Stimulated activated CD4-positive, alpha-beta T cell treated with anti-CD3 and anti-CD28 coated beads, Interleukin-4, amount 100 ng/mL, for 24 hours (primary cell): ENCODE data around the gene FZR1.
A peak's percentile ranks its signal among the peaks of the same experiment; 100 is the strongest.
"Not testable (repeated sequence)": the region's sequence is repeated elsewhere in the genome, so short reads cannot be mapped to it uniquely, and the experiment has no call there.

Experiments used
- DNase-seq: peaks from one replicate; pipeline ENCODE4 v3.0.0-alpha.2; 2020

The FZR1 gene

DNA sequence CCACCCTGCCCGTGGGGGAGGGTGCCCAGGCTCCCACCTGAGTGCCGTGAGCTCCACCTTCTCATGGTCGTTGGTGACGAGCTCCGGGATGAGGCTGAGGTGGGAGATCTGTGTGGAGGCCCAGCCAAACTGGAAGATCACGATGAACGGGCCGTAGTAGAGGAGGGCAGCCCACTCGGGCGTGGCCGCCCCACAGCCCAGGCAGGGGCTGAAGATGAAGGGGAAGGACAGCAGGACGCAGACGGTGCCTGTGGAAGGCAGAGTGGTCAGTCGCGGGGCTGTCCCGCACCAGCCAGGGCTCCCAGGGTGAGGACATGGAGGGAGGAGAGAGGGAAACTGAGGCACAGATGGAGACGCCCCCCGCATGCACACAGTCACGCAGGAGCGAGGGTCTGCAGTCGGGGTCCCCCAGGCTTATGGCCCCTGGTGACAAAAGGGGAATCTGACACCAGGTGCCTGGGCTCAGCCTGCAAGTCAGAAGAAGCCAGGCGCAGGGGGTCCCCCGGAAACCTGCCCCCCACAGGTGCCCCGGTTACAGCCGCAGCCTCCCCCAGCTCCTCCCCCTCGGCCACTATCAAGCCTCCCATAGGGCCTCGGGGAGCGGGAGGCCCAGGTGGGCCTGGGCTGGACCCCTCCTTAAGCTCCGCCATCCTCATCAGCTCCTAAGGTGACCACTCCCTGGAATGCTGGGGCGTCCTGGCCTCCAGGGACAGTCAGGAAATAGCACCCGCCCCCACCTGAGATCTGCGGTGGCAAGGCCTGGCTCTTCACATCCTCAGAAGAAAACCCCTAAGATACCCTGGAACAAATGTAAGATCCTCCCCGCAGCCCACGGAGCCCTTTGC lies 45.1 kb downstream of the FZR1 start:
- no peak for DNase-seq

- DNase-seq, result no peak
Observed at GRCh38 chr19:3551792-3552095, 45.6 kb downstream of the FZR1 start.

DNA sequence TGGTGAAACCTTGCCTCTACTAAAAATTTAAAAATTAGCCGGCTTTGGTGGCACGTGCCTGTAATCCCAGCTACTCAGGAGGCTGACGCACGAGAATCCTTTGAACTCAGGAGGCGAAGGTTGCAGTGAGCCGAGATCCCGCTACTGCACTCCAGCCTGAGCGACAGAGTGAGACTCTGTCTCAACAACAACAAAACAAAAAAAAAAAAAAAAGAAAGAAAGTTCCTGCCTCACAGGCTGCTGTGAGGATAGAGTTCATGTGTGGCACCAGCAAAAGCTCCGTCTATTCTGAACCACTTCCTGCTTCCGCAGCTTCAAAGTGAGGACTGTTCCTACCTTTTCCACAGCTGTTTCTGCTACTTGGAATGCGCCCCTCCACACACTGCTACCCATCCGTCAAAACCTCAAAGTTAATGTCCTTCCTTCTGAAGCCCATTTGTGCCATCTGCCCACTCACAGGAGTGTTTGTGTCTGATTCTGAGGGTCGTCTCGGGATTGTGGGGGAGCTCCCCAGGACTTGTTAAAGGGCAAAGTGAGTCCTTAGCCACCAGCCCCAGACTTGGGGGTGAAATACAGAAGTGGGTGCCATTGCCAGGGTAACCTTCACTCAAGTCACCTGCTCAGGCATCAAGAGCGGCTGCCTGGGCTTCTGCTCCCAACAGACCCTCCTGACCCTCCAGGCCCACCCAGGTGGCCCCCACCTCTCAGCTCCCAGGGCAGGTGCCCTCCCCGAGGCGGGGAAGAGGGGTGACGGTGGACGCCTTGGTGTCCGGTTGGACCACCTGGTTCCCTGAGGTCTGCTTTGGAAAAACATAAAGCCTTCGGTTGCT lies 48.4 kb downstream of the FZR1 start:
- peak; percentile 39 for DNase-seq

DNA sequence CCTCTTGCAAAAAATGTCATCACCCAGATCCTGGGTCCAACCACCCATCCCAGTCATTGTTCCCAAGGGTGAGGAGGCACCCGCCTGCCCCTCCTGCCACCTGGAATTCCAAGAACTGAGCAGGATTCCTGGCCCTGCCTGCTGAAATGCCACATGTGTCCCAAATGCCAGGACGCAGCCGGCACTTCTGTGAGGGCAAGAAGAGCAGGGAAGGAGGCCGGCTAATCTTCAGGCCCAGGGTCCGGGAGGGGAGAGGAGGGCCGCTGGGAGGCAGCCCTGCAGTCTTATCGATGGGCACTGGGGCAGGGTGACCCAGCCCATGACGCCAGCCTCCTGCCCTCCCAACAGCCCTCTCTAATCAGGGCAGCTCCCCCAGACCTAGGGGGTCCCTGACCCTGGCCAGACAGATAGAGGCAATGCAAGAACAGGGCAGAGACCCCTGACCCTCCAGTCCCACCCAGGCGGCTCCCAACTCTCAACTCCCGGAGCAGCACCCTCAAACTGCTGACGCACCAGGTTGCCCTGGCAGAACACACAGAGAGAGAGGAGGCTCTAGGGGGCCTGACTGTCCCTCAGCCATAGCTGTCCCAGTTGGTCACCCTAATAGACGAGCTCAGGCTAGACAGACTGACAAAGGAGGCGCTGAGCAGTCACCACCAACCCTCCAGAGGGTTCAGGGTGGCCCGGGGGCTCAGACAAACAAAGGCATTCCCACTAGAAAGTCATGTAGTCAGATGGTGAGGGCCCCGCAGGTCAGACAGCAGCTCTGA lies 49.7 kb downstream of the FZR1 start:
- DNase-seq, result no peak

GRCh38 chr19:3556423-3556977 lies 50.4 kb downstream of the FZR1 start:
- DNase-seq, result no peak

GRCh38 chr19:3556978-3557460 lies 50.9 kb downstream of the FZR1 start:
- peak; percentile 74 for DNase-seq

GRCh38 chr19:3557461-3558248 lies 51.5 kb downstream of the FZR1 start, which contains the start of gene MFSD12:
TSS of gene MFSD12 (minus strand) at chr19:3557586. CDS start at chr19:3557403, 183 bp downstream.
- DNase-seq, result peak; percentile 96

GRCh38 chr19:3563709-3564524 lies 57.8 kb downstream of the FZR1 start:
- DNase-seq, result no peak

DNA sequence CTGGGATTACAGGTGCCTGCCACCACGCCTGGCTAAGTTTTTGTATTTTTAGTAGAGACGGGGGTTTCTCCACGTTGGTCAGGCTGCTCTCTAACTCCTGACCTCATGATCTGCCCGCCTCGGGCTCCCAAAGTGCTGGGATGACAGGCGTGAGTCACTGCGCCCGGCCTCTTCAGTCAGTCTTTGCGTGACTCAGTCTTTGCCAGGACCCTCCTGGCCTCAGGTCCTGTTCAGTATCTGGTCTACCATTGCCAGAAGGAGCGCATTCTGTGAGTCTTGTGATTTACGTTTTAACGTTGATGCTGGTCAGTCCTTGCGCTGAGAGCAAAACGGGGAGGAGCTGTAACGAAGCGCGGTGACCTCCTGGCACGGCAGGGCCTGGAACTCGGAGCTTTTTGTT lies 59.0 kb downstream of the FZR1 start:
- DNase-seq, result no peak

DNA sequence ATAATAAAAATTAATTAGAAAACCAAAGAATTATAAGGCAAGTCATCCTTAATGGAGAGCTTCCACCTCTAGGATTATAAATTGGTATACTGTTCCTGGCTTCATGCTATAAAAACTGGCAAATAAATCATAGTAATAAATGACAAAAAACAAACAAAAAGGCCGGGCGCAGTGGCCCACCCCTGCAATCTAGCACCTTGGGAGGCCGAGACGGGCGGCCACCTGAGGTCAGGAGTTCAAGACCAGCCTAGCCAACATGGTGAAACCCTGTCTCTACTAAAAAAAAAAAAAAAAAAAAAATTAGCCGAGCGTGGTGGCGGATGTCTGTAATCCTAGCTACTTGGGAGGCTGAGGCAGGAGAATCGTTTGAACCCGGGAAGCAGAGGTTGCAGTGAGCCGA lies 63.9 kb downstream of the FZR1 start:
- DNase-seq, result not testable (repeated sequence)

- no peak for DNase-seq
Observed at GRCh38 chr19:3570606-3571011, 64.5 kb downstream of the FZR1 start.

DNA sequence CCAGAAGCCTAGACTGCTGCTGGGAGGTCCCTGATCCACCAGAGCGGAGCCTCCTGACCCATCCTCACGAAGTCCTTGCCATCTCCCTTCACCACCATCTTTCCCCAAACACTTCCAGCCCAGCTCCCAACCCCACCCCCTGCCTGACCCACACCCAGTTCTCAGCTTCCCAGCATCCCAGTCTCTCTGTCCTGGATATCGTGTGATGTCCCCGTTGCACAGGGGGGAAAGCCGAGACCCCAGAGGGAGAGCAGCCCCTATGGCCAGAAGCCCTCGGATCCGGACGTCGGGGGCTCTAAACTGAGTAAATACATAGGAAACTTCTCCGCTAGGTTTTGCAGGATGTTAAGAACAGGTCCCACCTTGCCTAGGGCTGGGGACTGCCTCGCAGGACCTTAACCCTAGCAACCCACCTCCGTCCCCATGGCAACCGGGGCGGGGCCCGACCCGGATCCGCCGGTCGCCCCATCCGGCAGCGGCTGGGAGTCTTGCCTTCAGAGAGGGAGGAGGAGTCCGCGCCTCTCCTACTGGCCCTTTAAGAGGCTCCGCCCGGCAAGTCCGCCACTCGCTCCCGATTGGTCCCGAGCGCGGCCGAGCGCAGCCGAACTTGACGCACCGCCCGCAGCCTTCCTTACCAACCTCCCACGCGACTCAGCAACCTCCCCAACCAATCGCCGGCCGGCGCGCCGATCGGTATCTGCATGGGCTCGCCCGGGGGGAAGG lies 66.2 kb downstream of the FZR1 start:
- DNase-seq, result peak; percentile 100

- DNase-seq, result no peak
Observed at GRCh38 chr19:3572855-3573161, 66.7 kb downstream of the FZR1 start, which contains the start of gene HMG20B. TSS of gene HMG20B (plus strand) at chr19:3572944. CDS start at chr19:3573310, 366 bp downstream.

DNA sequence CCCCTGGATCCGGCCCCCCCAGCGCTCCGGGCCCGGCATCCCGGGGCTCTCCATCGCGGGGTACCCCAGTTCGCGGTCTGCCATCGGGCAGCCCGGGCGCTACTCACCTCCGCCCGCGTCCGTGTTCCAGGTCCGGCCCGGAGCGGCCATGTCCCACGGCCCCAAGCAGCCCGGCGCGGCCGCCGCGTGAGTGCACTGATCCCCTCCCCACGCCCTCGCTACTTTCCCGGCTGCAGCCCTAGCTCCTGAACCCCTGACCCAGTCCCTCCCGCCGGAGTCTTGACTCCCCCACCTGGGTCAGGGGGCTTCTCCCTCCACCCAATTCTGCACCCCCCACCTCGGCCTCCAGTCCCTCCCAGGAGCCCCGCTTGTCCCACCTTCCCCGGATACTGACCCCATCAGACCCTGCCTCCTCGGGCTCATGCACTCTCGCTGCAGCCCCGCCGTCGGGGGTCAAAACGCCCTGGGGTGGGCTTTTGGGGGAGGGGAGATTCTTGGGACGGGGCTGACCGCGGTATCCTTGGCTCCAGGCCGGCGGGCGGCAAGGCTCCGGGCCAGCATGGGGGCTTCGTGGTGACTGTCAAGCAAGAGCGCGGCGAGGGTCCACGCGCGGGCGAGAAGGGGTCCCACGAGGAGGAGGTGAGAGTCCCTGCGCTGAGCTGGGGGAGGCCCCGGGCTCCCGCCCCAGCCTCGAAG lies 67.2 kb downstream of the FZR1 start:
- DNase-seq, result peak; percentile 24

DNA sequence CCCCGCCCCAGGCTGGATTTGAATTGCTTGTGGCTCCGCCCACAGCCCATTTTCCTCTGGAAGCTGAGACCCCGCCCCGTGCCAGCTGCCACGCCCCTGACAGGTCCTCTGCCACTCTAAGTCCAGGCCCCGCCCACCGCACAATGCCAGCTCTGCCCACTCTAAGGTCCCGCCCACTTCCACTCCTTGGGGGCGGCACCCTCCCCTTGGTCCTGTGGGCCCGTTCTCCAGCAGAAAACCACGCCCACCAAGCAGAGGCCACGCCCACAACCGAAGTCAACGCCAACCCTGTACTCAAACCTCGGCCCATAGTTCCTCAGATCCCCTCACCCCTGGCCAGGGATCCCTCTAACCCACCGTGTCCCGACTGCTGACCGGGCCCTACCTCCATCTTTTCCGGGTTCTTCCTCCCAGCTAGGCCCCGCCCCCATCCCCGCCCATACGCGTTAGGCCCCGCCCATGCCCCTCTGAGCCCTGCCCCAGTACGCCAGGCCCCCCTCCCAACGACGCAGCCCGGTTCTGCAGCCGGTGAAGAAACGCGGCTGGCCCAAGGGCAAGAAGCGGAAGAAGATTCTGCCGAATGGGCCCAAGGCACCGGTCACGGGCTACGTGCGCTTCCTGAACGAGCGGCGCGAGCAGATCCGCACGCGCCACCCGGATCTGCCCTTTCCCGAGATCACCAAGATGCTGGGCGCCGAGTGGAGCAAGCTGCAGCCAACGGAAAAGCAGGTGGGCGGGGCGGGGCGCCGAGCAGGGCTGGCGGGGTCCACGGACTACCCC lies 67.9 kb downstream of the FZR1 start:
- DNase-seq, result peak; percentile 82

DNA sequence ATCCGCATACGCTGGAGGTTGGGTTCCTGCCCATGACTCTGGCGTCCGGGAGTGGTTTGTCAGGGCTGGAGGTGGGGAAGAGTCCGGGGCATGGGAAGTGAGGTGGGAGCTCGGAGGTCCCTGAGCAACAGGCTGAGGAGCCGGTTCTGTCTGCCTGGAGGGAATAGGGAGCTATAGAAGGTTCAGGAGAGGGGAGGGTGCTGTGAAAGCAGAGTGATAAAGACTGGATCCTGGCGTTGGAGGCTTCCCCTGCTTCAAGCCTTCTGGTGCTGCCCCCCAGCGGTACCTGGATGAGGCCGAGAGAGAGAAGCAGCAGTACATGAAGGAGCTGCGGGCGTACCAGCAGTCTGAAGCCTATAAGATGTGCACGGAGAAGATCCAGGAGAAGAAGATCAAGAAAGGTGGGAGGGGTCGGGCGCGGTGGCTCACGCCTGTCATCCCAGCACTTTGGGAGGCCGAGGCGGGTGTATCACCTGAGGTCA lies 69.2 kb downstream of the FZR1 start:
- DNase-seq, result peak; percentile 14

GRCh38 chr19:3575949-3576673 lies 70.0 kb downstream of the FZR1 start:
- DNase-seq, result no peak
